Activated CD4-positive, alpha-beta T cell treated with anti-CD3 and anti-CD28 coated beads for 36 hours (primary cell): ENCODE measurements around the gene RAB3IL1. TPM values are rescaled to one million over a fixed set of nuclear protein-coding genes. Genes with fewer than 3 reads are reported as not detected.

Source experiments
- ATAC-seq: fragments of 200-7000 bp; cut with Tn5 transposase; one replicate; pipeline ENCODE4 v1.10.0; 2021; ENCODE audit warnings: mild to moderate bottlenecking, moderate library complexity
- CTCF ChIA-PET: fragments of 350-600 bp; sonication (Branson Sonifier 250); formaldehyde crosslinking; loops from one replicate; lab custom pipeline; 2021; ENCODE audit warnings: antibody characterized with exemption; lab: Charles Lee
- POLR2A ChIA-PET: fragments of 350-600 bp; sonication (Branson Sonifier 250); formaldehyde crosslinking; loops from one replicate; lab custom pipeline; 2021; ENCODE audit warnings: antibody characterized with exemption, inconsistent platforms; lab: Charles Lee
- DNase-seq: peaks from one replicate; pipeline ENCODE4 v3.0.0-alpha.2; 2020
- H3K27ac Mint-ChIP-seq: one replicate; pipeline ENCODE4 v1.8.0; 2021; ENCODE audit warnings: mixed read lengths
- H3K27me3 Mint-ChIP-seq: one replicate; pipeline ENCODE4 v1.8.0; 2021; ENCODE audit warnings: mixed read lengths
- H3K36me3 Mint-ChIP-seq: one replicate; pipeline ENCODE4 v1.8.0; 2021; ENCODE audit warnings: low read depth, mixed read lengths
- H3K4me1 Mint-ChIP-seq: one replicate; pipeline ENCODE4 v1.8.0; 2021; ENCODE audit warnings: mixed read lengths
- H3K4me3 Mint-ChIP-seq: one replicate; pipeline ENCODE4 v1.8.0; 2021; ENCODE audit warnings: mild to moderate bottlenecking, moderate library complexity, mixed read lengths
- H3K9me3 Mint-ChIP-seq: one replicate; pipeline ENCODE4 v1.8.0; 2021; ENCODE audit warnings: low read depth, mixed read lengths
- intact Hi-C, 2 experiments: fragments of 100-400 bp; cut with DNase I in 1 of 2; cut with micrococcal nuclease in 1 of 2; formaldehyde crosslinking; loops; one replicate each; pipeline versions ENCODE4 v1.14.2 to v1.15.1; 2022 to 2024; cut with DNase I, micrococcal nuclease
- total RNA-seq, 2 experiments: library from RNA; stranded (reverse); gene quantifications; one replicate each; pipeline ENCODE4 v1.2.3, GENCODE V29; 2021

RAB3IL1 gene
- total RNA-seq, 2 experiments from 2014 or later: 0.09 TPM; not detected in 1

GRCh38 chr11:61930933-61931332 lies 13.6 kb upstream of the RAB3IL1 start:
- no peak overlapping the region for H3K27ac Mint-ChIP-seq
- ChIA-PET CTCF (interaction anchor here (1.0 to 1.2 kb wide), 4 partner anchors 16 to 177 kb away, joined by 3 to 4 read pairs (median 3); no protein-coding TSS in a partner anchor), POLR2A (interaction anchor here (0.6 kb wide), 1 partner anchor 20 kb away, joined by 3 read pairs; no protein-coding TSS in a partner anchor)
- no peaks in the 10 kb centered on the region for H3K36me3 Mint-ChIP-seq
- no peak for DNase-seq
- intact Hi-C loops: no loop called here
- H3K4me1 Mint-ChIP-seq: no peaks in the 10 kb centered on the region
- peaks cover 4% of the 10 kb centered on the region for H3K9me3 Mint-ChIP-seq
- peaks cover 11% of the 10 kb centered on the region for H3K27me3 Mint-ChIP-seq
- ATAC-seq: no peak
- H3K4me3 Mint-ChIP-seq: no peak overlapping the region

- H3K36me3 Mint-ChIP-seq: no peaks in the 10 kb centered on the region
- POLR2A ChIA-PET: interaction anchor here (0.7 kb wide), 2 partner anchors 83 to 120 kb away, joined by 3 to 4 read pairs; no protein-coding TSS in a partner anchor
- no peak overlapping the region for H3K4me3 Mint-ChIP-seq
- CTCF ChIA-PET: interaction anchor here (0.6 to 1.4 kb wide), 4 partner anchors 19 to 1143 kb away, joined by 3 to 8 read pairs (median 4); no protein-coding TSS in a partner anchor
- H3K27me3 Mint-ChIP-seq: peaks cover 6% of the 10 kb centered on the region
- H3K27ac Mint-ChIP-seq: no peak overlapping the region
- no peak for ATAC-seq
- H3K4me1 Mint-ChIP-seq: no peaks in the 10 kb centered on the region
- DNase-seq: no peak
- peaks cover 2% of the 10 kb centered on the region for H3K9me3 Mint-ChIP-seq
- intact Hi-C loops: no loop called here
Observed at GRCh38 chr11:61928606-61929005, 11.2 kb upstream of the RAB3IL1 start.

- Mint-ChIP-seq H3K27ac (no peak overlapping the region), H3K9me3 (no peaks in the 10 kb centered on the region), H3K4me3 (no peak overlapping the region), H3K4me1 (no peaks in the 10 kb centered on the region), H3K27me3 (no peaks in the 10 kb centered on the region), H3K36me3 (no peaks in the 10 kb centered on the region)
- no peak for DNase-seq
- intact Hi-C loops: no loop called here
- ChIA-PET POLR2A (no interaction called here), CTCF (no interaction called here)
- no peak for ATAC-seq
Observed at GRCh38 chr11:61927501-61927900, 10.1 kb upstream of the RAB3IL1 start.

GRCh38 chr11:61926235-61926634 lies 8.9 kb upstream of the RAB3IL1 start:
- ATAC-seq (no peak), DNase-seq (no peak)
- no peak overlapping the region for H3K27ac Mint-ChIP-seq
- intact Hi-C loops: no loop called here
- H3K27me3 Mint-ChIP-seq: peaks cover 4% of the 10 kb centered on the region
- H3K36me3 Mint-ChIP-seq: no peaks in the 10 kb centered on the region
- POLR2A ChIA-PET: no interaction called here
- CTCF ChIA-PET: interaction anchor here (1.2 to 3.3 kb wide), 2 partner anchors 13 to 27 kb away, joined by 4 to 13 read pairs; no protein-coding TSS in a partner anchor
- no peaks in the 10 kb centered on the region for H3K4me1 Mint-ChIP-seq
- H3K9me3 Mint-ChIP-seq: no peaks in the 10 kb centered on the region
- H3K4me3 Mint-ChIP-seq: no peak overlapping the region

GRCh38 chr11:61925736-61926135 lies 8.4 kb upstream of the RAB3IL1 start:
- ChIA-PET POLR2A (no interaction called here), CTCF (interaction anchor here (1.2 to 3.3 kb wide), 3 partner anchors 14 to 182 kb away, joined by 4 to 13 read pairs (median 8); no protein-coding TSS in a partner anchor)
- ATAC-seq: no peak
- no peaks in the 10 kb centered on the region for H3K9me3 Mint-ChIP-seq
- H3K27me3 Mint-ChIP-seq: peaks cover 5% of the 10 kb centered on the region
- intact Hi-C loops: no loop called here
- H3K27ac Mint-ChIP-seq: no peak overlapping the region
- no peaks in the 10 kb centered on the region for H3K36me3 Mint-ChIP-seq
- no peaks in the 10 kb centered on the region for H3K4me1 Mint-ChIP-seq
- no peak for DNase-seq
- H3K4me3 Mint-ChIP-seq: no peak overlapping the region

GRCh38 chr11:61924064-61924455 lies 6.7 kb upstream of the RAB3IL1 start:
- ChIA-PET CTCF (interaction anchor here (0.7 to 3.3 kb wide), 6 partner anchors 13 to 184 kb away, joined by 3 to 13 read pairs (median 5); no protein-coding TSS in a partner anchor), POLR2A (no interaction called here)
- no peaks in the 10 kb centered on the region for H3K9me3 Mint-ChIP-seq
- intact Hi-C loops: no loop called here
- DNase-seq (no peak), ATAC-seq (no peak)
- H3K27me3 Mint-ChIP-seq: peaks cover 12% of the 10 kb centered on the region
- no peaks in the 10 kb centered on the region for H3K36me3 Mint-ChIP-seq
- H3K27ac Mint-ChIP-seq: no peak overlapping the region
- no peaks in the 10 kb centered on the region for H3K4me1 Mint-ChIP-seq
- H3K4me3 Mint-ChIP-seq: no peak overlapping the region

GRCh38 chr11:61923166-61924063 lies 6.0 kb upstream of the RAB3IL1 start:
- Mint-ChIP-seq H3K4me1 (no peaks in the 10 kb centered on the region), H3K27me3 (peaks cover 18% of the 10 kb centered on the region), H3K9me3 (no peaks in the 10 kb centered on the region), H3K27ac (no peak overlapping the region), H3K4me3 (no peak overlapping the region), H3K36me3 (no peaks in the 10 kb centered on the region)
- intact Hi-C loops: no loop called here
- no peak for ATAC-seq
- DNase-seq: no peak
- POLR2A ChIA-PET: no interaction called here
- CTCF ChIA-PET: interaction anchor here (0.7 to 3.3 kb wide), 8 partner anchors 13 to 185 kb away, joined by 3 to 13 read pairs (median 4); no protein-coding TSS in a partner anchor

- Mint-ChIP-seq H3K9me3 (no peaks in the 10 kb centered on the region), H3K27me3 (peaks cover 27% of the 10 kb centered on the region), H3K27ac (no peak overlapping the region), H3K36me3 (no peaks in the 10 kb centered on the region), H3K4me3 (no peak overlapping the region), H3K4me1 (peaks cover 3% of the 10 kb centered on the region)
- POLR2A ChIA-PET: no interaction called here
- CTCF ChIA-PET: interaction anchor here (0.6 to 1.4 kb wide), 3 partner anchors 26 to 186 kb away, joined by 3 to 4 read pairs (median 3); no protein-coding TSS in a partner anchor
- intact Hi-C loops: no loop called here
- no peak for DNase-seq
- no peak for ATAC-seq
Observed at GRCh38 chr11:61922539-61922938, 5.2 kb upstream of the RAB3IL1 start.

- Mint-ChIP-seq H3K4me1 (peaks cover 4% of the 10 kb centered on the region), H3K9me3 (no peaks in the 10 kb centered on the region), H3K27me3 (peaks cover 31% of the 10 kb centered on the region), H3K27ac (no peak overlapping the region), H3K36me3 (no peaks in the 10 kb centered on the region), H3K4me3 (no peak overlapping the region)
- CTCF ChIA-PET: interaction anchor here (2.1 kb wide), 1 partner anchor 160 kb away, joined by 7 read pairs; no protein-coding TSS in a partner anchor
- intact Hi-C loops: no loop called here
- DNase-seq: no peak
- POLR2A ChIA-PET: no interaction called here
- no peak for ATAC-seq
Observed at GRCh38 chr11:61921446-61921845, 4.1 kb upstream of the RAB3IL1 start.

- no peak for DNase-seq
- ATAC-seq: no peak
- CTCF ChIA-PET: interaction anchor here (0.7 to 2.1 kb wide), 3 partner anchors 10 to 162 kb away, joined by 4 to 7 read pairs (median 5); partner anchors contain the start of gene BEST1
- Mint-ChIP-seq H3K9me3 (no peaks in the 10 kb centered on the region), H3K4me1 (peaks cover 4% of the 10 kb centered on the region), H3K27ac (no peak overlapping the region), H3K36me3 (no peaks in the 10 kb centered on the region), H3K4me3 (no peak overlapping the region), H3K27me3 (peaks cover 39% of the 10 kb centered on the region)
- POLR2A ChIA-PET: no interaction called here
- intact Hi-C loops: no loop called here
Observed at GRCh38 chr11:61919705-61920631, 2.6 kb upstream of the RAB3IL1 start.
